ENCODE results near the gene ZNF830.

ZNF830 gene

GRCh38 chr17:34974794-34975785 is 13.8 kb downstream of the ZNF830 start:
- peaks cover 0 to 3% of the 10 kb centered on the region in 2 donors for H3K4me1 ChIP-seq (ENCODE audit: control insufficient read depth in 2 of 2, insufficient read depth in 2 of 2, low read length in 2 of 2)
- no peaks in the 10 kb centered on the region for H3K9me3 ChIP-seq (ENCODE audit: control insufficient read depth in 2 of 2, low read length in 2 of 2)
- H3K4me3 ChIP-seq (ENCODE audit: low read length in 2 of 2), result no peak overlapping the region
- no peak overlapping the region for H3K9ac ChIP-seq (ENCODE audit: low read depth in 1 of 2, low read length in 2 of 2)
- H3K27me3 ChIP-seq (ENCODE audit: control insufficient read depth in 2 of 2, insufficient read depth in 2 of 2, low read length in 2 of 2), result no peaks in the 10 kb centered on the region
- no peaks in the 10 kb centered on the region for H3K36me3 ChIP-seq (ENCODE audit: control insufficient read depth in 2 of 2, insufficient read depth in 2 of 2, low read length in 2 of 2)
- H3K27ac ChIP-seq (ENCODE audit: low read depth in 2 of 2, low read length in 2 of 2), result no peak overlapping the region

- Histone ChIP-seq H3K36me3 (ENCODE audit: control insufficient read depth in 2 of 2, insufficient read depth in 2 of 2, low read length in 2 of 2) (peaks cover 0 to 2% of the 10 kb centered on the region in 2 donors), H3K9ac (ENCODE audit: low read depth in 1 of 2, low read length in 2 of 2) (no peak overlapping the region), H3K27ac (ENCODE audit: low read depth in 2 of 2, low read length in 2 of 2) (no peak overlapping the region), H3K27me3 (ENCODE audit: control insufficient read depth in 2 of 2, insufficient read depth in 2 of 2, low read length in 2 of 2) (no peaks in the 10 kb centered on the region), H3K4me1 (ENCODE audit: control insufficient read depth in 2 of 2, insufficient read depth in 2 of 2, low read length in 2 of 2) (peaks cover 8 to 15% of the 10 kb centered on the region in 2 donors), H3K9me3 (ENCODE audit: control insufficient read depth in 2 of 2, low read length in 2 of 2) (no peaks in the 10 kb centered on the region), H3K4me3 (ENCODE audit: low read length in 2 of 2) (no peak overlapping the region)
These were observed 17.8 kb downstream of the ZNF830 start for GRCh38 chr17:34979153-34979552.

DNA sequence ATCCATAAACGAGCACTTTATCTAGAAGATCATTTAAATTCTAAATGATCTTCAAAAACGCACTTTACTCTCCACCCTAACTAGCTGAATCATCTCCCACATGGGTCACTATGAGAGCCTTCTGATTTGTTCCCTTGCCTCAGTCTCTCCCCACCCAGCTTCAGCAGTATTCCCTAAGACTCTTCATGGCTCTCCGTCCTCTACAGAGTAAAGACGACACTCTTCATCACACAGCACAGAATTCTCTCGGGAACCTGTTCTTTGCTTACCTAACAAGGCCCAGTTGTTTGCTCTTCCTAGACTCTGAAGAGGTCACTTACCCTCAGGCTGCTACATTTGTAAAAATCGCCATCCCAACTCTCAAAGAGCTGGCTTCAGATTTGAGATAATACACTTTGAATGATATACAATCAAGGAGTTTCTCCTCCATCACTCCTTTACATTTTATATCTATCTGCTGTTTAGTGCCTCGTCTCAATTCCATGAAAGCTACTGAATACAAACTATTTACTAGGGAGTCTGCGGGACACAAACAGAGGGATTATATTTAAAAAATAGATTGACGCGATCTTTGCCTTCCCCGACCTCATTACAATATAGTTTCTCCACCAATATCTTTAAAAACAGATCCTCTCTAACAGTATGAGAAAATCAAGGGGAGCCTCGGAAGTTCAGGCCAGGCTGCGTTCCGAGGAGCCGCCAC is 18.5 kb downstream of the ZNF830 start:
- Histone ChIP-seq H3K27ac (ENCODE audit: low read depth in 2 of 2, low read length in 2 of 2) (peak overlapping the region; percentile 95 to 97), H3K4me3 (ENCODE audit: low read length in 2 of 2) (peak overlapping the region; percentile 82 to 83), H3K36me3 (ENCODE audit: control insufficient read depth in 2 of 2, insufficient read depth in 2 of 2, low read length in 2 of 2) (peaks cover 0 to 2% of the 10 kb centered on the region in 2 donors), H3K4me1 (ENCODE audit: control insufficient read depth in 2 of 2, insufficient read depth in 2 of 2, low read length in 2 of 2) (peaks cover 8 to 15% of the 10 kb centered on the region in 2 donors), H3K27me3 (ENCODE audit: control insufficient read depth in 2 of 2, insufficient read depth in 2 of 2, low read length in 2 of 2) (no peaks in the 10 kb centered on the region), H3K9ac (ENCODE audit: low read depth in 1 of 2, low read length in 2 of 2) (peak overlapping the region; percentile 88 to 97), H3K9me3 (ENCODE audit: control insufficient read depth in 2 of 2, low read length in 2 of 2) (no peaks in the 10 kb centered on the region)

DNA sequence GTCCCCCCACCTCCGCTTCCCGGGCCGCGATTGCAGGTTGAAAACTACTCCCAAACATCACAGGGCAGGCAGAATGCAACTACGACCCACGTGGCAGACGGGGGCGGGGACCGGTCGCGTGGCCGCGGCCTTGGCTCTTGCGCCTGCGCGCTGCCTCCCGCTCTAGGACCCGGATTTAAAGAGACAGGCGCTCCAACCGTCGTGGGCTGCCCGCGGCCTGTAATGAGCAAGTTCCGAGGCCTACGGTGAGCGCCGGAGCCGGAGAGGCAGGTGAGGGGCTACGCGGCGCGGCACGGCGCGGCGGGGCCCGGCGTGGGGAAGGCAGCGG is 19.0 kb downstream of the ZNF830 start, which contains the start of gene LIG3:
Gene LIG3 (plus strand): TSS at position 160 of the 328 bp plus-strand sequence. CDS start 2,494 bp downstream, outside the sequence.
- H3K4me3 ChIP-seq (ENCODE audit: low read length in 2 of 2), result peak within 1 kb of the TSS; percentile 82 to 83

GRCh38 chr17:34980681-34981537 is 19.6 kb downstream of the ZNF830 start:
- H3K27ac ChIP-seq (ENCODE audit: low read depth in 2 of 2, low read length in 2 of 2), result peak overlapping the region; percentile 95 to 97
- H3K27me3 ChIP-seq (ENCODE audit: control insufficient read depth in 2 of 2, insufficient read depth in 2 of 2, low read length in 2 of 2), result no peaks in the 10 kb centered on the region
- peak overlapping the region; percentile 82 to 83 for H3K4me3 ChIP-seq (ENCODE audit: low read length in 2 of 2)
- H3K4me1 ChIP-seq (ENCODE audit: control insufficient read depth in 2 of 2, insufficient read depth in 2 of 2, low read length in 2 of 2), result peaks cover 8 to 15% of the 10 kb centered on the region in 2 donors
- no peaks in the 10 kb centered on the region for H3K9me3 ChIP-seq (ENCODE audit: control insufficient read depth in 2 of 2, low read length in 2 of 2)
- H3K9ac ChIP-seq (ENCODE audit: low read depth in 1 of 2, low read length in 2 of 2), result peak overlapping the region; percentile 88 to 97
- peaks cover 0 to 2% of the 10 kb centered on the region in 2 donors for H3K36me3 ChIP-seq (ENCODE audit: control insufficient read depth in 2 of 2, insufficient read depth in 2 of 2, low read length in 2 of 2)

More for the DNA sequence above, 19.0 kb downstream of the ZNF830 start, which contains the start of gene LIG3:
- peaks cover 0 to 2% of the 10 kb centered on the region in 2 donors for H3K36me3 ChIP-seq (ENCODE audit: control insufficient read depth in 2 of 2, insufficient read depth in 2 of 2, low read length in 2 of 2)
- H3K27ac ChIP-seq (ENCODE audit: low read depth in 2 of 2, low read length in 2 of 2), result peak within 1 kb of the TSS; percentile 95 to 97
- H3K27me3 ChIP-seq (ENCODE audit: control insufficient read depth in 2 of 2, insufficient read depth in 2 of 2, low read length in 2 of 2), result no peaks in the 10 kb centered on the region
- peaks cover 8 to 15% of the 10 kb centered on the region in 2 donors for H3K4me1 ChIP-seq (ENCODE audit: control insufficient read depth in 2 of 2, insufficient read depth in 2 of 2, low read length in 2 of 2)
- H3K9me3 ChIP-seq (ENCODE audit: control insufficient read depth in 2 of 2, low read length in 2 of 2), result no peaks in the 10 kb centered on the region
- peak within 1 kb of the TSS; percentile 88 to 97 for H3K9ac ChIP-seq (ENCODE audit: low read depth in 1 of 2, low read length in 2 of 2)

DNA sequence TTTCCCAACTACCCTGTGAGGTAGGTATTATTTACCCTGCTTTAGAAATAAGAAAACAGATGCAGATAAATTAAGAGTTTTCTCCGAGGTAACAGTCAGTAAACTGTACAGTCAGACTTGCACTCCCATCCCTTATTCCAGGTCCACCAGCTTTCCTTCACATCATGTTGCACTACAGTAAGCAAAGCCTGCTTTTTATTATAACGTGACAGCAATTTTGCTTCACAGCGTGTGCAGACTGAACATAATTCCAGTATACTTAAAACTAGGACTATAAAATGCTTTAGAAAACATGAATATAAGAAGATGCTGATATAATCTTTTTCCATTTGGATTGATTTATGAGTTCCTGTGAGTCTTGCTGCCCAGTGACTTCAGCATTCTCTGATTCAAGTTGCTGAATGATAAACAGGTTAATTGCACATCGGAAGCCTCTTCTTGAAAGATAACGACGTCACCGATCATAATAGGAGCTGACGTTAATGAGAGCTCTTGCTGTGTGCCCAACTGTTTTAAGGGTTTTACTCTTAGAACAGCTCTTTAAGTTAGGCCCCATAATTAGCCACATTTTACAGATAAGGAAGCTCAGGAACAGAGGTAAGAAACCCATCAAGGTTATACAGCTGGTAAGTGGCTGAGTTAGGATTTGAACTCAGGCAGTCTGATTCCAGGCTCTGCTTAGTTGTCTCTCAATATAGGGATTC is 20.4 kb downstream of the ZNF830 start:
- peak overlapping the region; percentile 82 to 83 for H3K4me3 ChIP-seq (ENCODE audit: low read length in 2 of 2)
- peaks cover 8 to 15% of the 10 kb centered on the region in 2 donors for H3K4me1 ChIP-seq (ENCODE audit: control insufficient read depth in 2 of 2, insufficient read depth in 2 of 2, low read length in 2 of 2)
- H3K36me3 ChIP-seq (ENCODE audit: control insufficient read depth in 2 of 2, insufficient read depth in 2 of 2, low read length in 2 of 2), result peaks cover 0 to 2% of the 10 kb centered on the region in 2 donors
- H3K9ac ChIP-seq (ENCODE audit: low read depth in 1 of 2, low read length in 2 of 2), result peak overlapping the region; percentile 88 to 97
- H3K27me3 ChIP-seq (ENCODE audit: control insufficient read depth in 2 of 2, insufficient read depth in 2 of 2, low read length in 2 of 2), result no peaks in the 10 kb centered on the region
- no peaks in the 10 kb centered on the region for H3K9me3 ChIP-seq (ENCODE audit: control insufficient read depth in 2 of 2, low read length in 2 of 2)
- peak overlapping the region; percentile 95 to 97 for H3K27ac ChIP-seq (ENCODE audit: low read depth in 2 of 2, low read length in 2 of 2)

- no peaks in the 10 kb centered on the region for H3K27me3 ChIP-seq (ENCODE audit: control insufficient read depth in 2 of 2, insufficient read depth in 2 of 2, low read length in 2 of 2)
- no peaks in the 10 kb centered on the region for H3K9me3 ChIP-seq (ENCODE audit: control insufficient read depth in 2 of 2, low read length in 2 of 2)
- no peak overlapping the region for H3K9ac ChIP-seq (ENCODE audit: low read depth in 1 of 2, low read length in 2 of 2)
- H3K4me1 ChIP-seq (ENCODE audit: control insufficient read depth in 2 of 2, insufficient read depth in 2 of 2, low read length in 2 of 2), result peaks cover 0 to under 1% of the 10 kb centered on the region in 2 donors
- H3K27ac ChIP-seq (ENCODE audit: low read depth in 2 of 2, low read length in 2 of 2), result no peak overlapping the region
- no peak overlapping the region for H3K4me3 ChIP-seq (ENCODE audit: low read length in 2 of 2)
- H3K36me3 ChIP-seq (ENCODE audit: control insufficient read depth in 2 of 2, insufficient read depth in 2 of 2, low read length in 2 of 2), result peaks cover 9 to 27% of the 10 kb centered on the region in 2 donors
These were observed 25.9 kb downstream of the ZNF830 start for GRCh38 chr17:34987232-34987631.

DNA sequence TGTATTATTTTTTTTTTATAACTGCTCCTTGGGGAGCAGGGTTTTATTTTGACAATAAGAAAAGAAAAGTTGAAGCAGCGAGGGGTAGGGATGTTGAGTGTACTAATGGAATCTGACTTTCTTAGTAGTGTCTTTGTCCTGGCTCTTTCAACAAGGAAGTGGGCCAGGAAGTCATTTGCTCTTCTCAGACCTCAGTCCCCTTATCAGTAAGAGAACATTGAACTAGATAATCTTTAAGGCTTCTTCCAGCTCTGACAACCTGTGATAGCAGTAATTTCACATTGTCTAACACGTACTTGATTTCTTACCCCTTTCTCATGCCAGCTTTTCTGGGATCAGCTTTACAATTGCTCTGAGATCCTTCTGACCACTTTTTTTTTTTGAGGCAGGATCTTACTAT is 27.3 kb downstream of the ZNF830 start:
- no peaks in the 10 kb centered on the region for H3K27me3 ChIP-seq (ENCODE audit: control insufficient read depth in 2 of 2, insufficient read depth in 2 of 2, low read length in 2 of 2)
- H3K4me3 ChIP-seq (ENCODE audit: low read length in 2 of 2), result no peak overlapping the region
- no peak overlapping the region for H3K27ac ChIP-seq (ENCODE audit: low read depth in 2 of 2, low read length in 2 of 2)
- peaks cover 16 to 35% of the 10 kb centered on the region in 2 donors for H3K36me3 ChIP-seq (ENCODE audit: control insufficient read depth in 2 of 2, insufficient read depth in 2 of 2, low read length in 2 of 2)
- no peaks in the 10 kb centered on the region for H3K4me1 ChIP-seq (ENCODE audit: control insufficient read depth in 2 of 2, insufficient read depth in 2 of 2, low read length in 2 of 2)
- H3K9me3 ChIP-seq (ENCODE audit: control insufficient read depth in 2 of 2, low read length in 2 of 2), result no peaks in the 10 kb centered on the region
- H3K9ac ChIP-seq (ENCODE audit: low read depth in 1 of 2, low read length in 2 of 2), result no peak overlapping the region

DNA sequence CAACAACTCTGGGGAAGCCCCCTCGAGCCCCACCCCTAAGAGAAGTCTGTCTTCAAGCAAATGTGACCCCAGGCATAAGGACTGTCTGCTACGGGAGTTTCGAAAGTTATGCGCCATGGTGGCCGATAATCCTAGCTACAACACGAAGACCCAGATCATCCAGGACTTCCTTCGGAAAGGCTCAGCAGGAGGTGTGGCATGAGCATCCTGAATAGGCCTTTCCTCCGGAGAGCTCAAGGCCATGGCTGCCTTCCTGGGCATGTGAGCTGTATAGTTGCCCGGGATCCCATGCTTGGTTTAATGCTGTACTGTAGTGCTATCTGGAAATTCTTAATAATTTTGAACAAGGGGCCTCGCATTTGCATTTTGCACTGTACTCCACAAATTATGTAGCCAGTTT is 28.1 kb downstream of the ZNF830 start:
- no peaks in the 10 kb centered on the region for H3K27me3 ChIP-seq (ENCODE audit: control insufficient read depth in 2 of 2, insufficient read depth in 2 of 2, low read length in 2 of 2)
- H3K4me3 ChIP-seq (ENCODE audit: low read length in 2 of 2), result no peak overlapping the region
- no peak overlapping the region for H3K9ac ChIP-seq (ENCODE audit: low read depth in 1 of 2, low read length in 2 of 2)
- H3K36me3 ChIP-seq (ENCODE audit: control insufficient read depth in 2 of 2, insufficient read depth in 2 of 2, low read length in 2 of 2), result peaks cover 23 to 42% of the 10 kb centered on the region in 2 donors
- no peaks in the 10 kb centered on the region for H3K9me3 ChIP-seq (ENCODE audit: control insufficient read depth in 2 of 2, low read length in 2 of 2)
- no peaks in the 10 kb centered on the region for H3K4me1 ChIP-seq (ENCODE audit: control insufficient read depth in 2 of 2, insufficient read depth in 2 of 2, low read length in 2 of 2)
- no peak overlapping the region for H3K27ac ChIP-seq (ENCODE audit: low read depth in 2 of 2, low read length in 2 of 2)

Data from mucosa of rectum (tissue), 2 donors.